ENCODE data around the gene EPS15. TPM values are rescaled to one million over a fixed set of nuclear protein-coding genes. Genes with fewer than 3 reads are reported as not detected.
"Not testable (repeated sequence)": the region's sequence is repeated elsewhere in the genome, so short reads cannot be mapped to it uniquely, and the experiment has no call there.

EPS15 gene
- polyA plus RNA-seq, 3 donors = 41.1 to 44.9 (median 41.6) TPM

- no peak for DNase-seq (ENCODE audit: low read depth in 3 of 3, low spot score in 2 of 3)
Measured at GRCh38 chr1:51392241-51392640, 126.8 kb downstream of the EPS15 start.

GRCh38 chr1:51390641-51391040 is 128.4 kb downstream of the EPS15 start:
- not testable (repeated sequence) for DNase-seq (ENCODE audit: low read depth in 3 of 3, low spot score in 2 of 3)

DNA sequence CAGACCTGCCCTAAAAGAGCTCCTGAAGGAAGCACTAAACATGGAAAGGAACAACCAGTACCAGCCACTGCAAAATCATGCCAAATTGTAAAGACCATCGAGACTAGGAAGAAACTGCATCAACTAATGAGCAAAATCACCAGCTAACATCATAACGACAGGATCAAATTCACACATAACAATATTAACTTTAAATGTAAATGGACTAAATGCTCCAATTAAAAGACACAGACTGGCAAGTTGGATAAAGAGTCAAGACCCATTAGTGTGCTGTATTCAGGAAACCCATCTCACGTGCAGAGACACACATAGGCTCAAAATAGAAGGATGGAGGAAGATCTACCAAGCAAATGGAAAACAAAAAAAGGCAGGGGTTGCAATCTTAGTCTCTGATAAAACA is 131.8 kb downstream of the EPS15 start:
- DNase-seq (ENCODE audit: low read depth in 3 of 3, low spot score in 2 of 3) = not testable (repeated sequence)

GRCh38 chr1:51386259-51386658 is 132.8 kb downstream of the EPS15 start:
- DNase-seq (ENCODE audit: low read depth in 3 of 3, low spot score in 2 of 3) = not testable (repeated sequence)

DNA sequence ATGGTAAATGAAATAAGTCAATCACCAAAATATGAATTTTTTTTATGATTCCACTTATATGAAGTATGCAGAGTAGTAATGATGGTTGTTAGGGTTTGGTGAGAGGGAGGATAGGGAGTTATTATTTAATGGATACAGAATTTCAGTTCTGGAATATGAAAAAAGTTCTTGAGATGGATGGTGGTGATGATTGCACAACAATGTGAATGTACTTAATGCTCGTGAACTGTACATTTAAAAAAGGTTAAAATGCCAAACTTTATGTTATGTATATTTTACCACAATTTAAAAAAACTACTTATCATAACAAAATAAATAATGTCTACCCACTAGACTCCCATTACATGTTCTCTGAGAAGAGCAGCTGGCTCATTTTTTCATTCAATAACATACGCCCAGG is 133.3 kb downstream of the EPS15 start:
- no peak for DNase-seq (ENCODE audit: low read depth in 3 of 3, low spot score in 2 of 3)

DNA sequence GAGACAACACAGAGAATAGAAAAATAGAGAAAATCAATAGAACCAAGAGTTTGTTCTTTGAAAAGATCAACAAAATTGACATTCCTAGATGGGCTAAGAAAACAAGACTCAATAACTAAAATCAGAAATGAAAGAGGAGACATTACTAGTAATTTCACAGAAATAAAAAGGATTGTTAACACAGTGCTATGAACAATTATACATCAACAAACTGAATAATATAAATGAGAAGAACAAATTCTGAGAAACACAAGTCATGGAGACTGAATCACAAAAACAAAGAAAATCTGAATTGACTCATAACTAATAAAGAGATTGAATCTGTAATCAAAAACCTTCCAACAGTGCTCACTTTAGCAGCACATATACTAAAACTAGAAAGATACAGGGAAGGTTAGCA is 137.1 kb downstream of the EPS15 start:
- no peak for DNase-seq (ENCODE audit: low read depth in 3 of 3, low spot score in 2 of 3)

GRCh38 chr1:51380936-51381335 is 138.1 kb downstream of the EPS15 start:
- DNase-seq (ENCODE audit: low read depth in 3 of 3, low spot score in 2 of 3) = no peak

- DNase-seq (ENCODE audit: low read depth in 3 of 3, low spot score in 2 of 3) = no peak
Measured at GRCh38 chr1:51378871-51379270, 140.2 kb downstream of the EPS15 start.

DNA sequence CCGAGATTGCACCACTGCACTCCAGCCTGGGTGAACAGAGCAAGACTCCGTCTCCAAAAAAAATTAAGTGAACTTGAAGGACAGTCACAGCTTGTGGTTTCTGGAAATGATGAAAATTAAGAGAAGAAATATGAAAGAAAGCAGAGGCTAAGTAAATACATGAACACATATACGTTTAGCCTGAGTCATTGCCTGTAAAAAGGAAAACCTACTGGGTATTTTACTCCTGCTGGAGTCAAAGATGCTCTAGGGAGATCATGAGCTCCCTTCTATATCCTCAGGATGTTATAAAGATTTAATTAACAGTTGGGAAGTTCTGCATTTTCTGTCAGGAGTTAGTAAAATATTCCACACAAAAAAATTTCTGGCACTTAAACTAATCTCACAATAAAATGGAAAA is 145.2 kb downstream of the EPS15 start:
- DNase-seq (ENCODE audit: low read depth in 3 of 3, low spot score in 2 of 3) = no peak

- no peak for DNase-seq (ENCODE audit: low read depth in 3 of 3, low spot score in 2 of 3)
Measured at GRCh38 chr1:51372561-51372960, 146.5 kb downstream of the EPS15 start.

- DNase-seq (ENCODE audit: low read depth in 3 of 3, low spot score in 2 of 3) = no peak
Measured at GRCh38 chr1:51369171-51369570, 149.9 kb downstream of the EPS15 start.

DNA sequence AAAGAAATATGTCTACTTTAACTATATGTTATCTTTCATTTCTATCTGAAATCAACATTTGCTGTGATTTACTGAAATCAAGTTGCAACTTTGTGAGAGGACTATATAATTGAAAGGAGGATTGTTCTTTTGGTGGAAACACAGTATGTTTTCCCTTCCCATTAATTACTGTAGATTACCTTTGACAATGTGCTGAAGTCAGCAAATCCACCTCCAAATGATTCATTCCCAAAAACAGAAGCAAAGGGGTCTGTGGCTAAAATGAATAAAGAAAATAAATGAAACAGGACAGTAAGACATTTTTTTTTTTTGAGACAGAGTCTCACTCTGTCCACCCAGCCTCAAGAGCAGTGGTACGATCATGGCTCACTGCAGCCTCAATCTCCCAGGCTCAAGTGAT is 153.3 kb downstream of the EPS15 start:
- DNase-seq (ENCODE audit: low read depth in 3 of 3, low spot score in 2 of 3) = no peak

DNA sequence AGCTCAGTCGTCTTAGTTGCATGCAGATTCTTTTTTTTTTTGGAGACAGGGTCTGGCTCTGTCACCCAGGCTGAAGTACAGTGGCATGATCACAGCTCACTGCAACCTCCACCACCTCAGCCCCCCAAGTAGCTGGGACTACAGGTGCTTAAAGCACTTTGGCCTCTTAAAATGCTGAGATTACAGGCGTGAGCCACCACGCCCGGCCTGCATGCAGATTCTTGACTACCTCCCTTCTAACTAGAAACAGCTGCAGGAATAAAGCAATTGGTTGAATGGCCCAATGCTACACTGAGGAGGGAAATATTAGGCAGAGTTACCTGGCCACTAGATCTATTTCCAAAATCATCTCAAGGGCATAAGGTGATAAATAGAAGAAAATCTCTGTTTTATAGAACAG is 159.2 kb downstream of the EPS15 start:
- DNase-seq (ENCODE audit: low read depth in 3 of 3, low spot score in 2 of 3) = no peak

- DNase-seq (ENCODE audit: low read depth in 3 of 3, low spot score in 2 of 3) = no peak
Measured at GRCh38 chr1:51355382-51355781, 163.7 kb downstream of the EPS15 start.

- no peak for DNase-seq (ENCODE audit: low read depth in 3 of 3, low spot score in 2 of 3)
Measured at GRCh38 chr1:51354416-51354815, 164.7 kb downstream of the EPS15 start.

GRCh38 chr1:51351907-51352306 is 167.2 kb downstream of the EPS15 start:
- no peak for DNase-seq (ENCODE audit: low read depth in 3 of 3, low spot score in 2 of 3)

DNA sequence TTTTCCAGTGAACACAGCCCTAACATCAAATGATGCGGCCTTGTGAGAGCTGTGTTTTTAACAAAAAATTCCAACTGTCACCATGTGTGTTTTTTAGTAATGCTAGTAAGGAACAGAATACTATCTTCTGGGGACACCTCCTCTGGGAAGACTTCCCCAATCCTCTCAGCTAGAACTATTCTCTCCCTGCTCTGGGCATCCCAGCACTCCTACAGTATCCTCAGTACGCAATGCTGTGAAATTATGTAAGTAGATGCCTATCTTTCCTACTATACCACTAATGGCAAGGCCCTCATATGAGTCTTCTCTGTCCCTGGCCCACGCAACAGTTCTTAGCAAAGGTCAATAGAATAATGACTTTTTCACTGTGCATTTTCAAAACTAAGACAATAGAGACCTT is 169.2 kb downstream of the EPS15 start:
- DNase-seq (ENCODE audit: low read depth in 3 of 3, low spot score in 2 of 3) = no peak

DNA sequence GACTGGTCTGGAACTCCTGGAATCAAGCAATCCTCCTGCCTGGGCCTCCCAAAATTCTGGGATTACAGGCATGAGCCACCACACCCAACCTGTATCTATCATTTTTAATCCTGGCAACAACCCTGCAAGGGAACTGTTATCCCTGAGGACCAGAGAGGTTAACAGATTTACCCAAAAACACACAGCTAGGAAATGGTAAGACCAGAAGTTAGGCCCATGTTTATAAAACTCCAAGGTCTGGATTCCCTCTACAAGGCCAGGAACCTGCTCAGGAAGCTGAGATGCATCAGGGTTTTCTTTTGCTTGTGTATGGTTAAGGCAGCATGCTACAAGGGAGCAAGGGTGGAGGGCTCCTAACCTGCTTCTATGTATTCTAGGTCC is 170.9 kb downstream of the EPS15 start:
- DNase-seq (ENCODE audit: low read depth in 3 of 3, low spot score in 2 of 3) = no peak

GRCh38 chr1:51347398-51348146 is 171.5 kb downstream of the EPS15 start:
- DNase-seq (ENCODE audit: low read depth in 3 of 3, low spot score in 2 of 3) = no peak

GRCh38 chr1:51346086-51346942 is 172.8 kb downstream of the EPS15 start:
- no peak for DNase-seq (ENCODE audit: low read depth in 3 of 3, low spot score in 2 of 3)

- no peak for DNase-seq (ENCODE audit: low read depth in 3 of 3, low spot score in 2 of 3)
Measured at GRCh38 chr1:51345300-51345687, 173.8 kb downstream of the EPS15 start.
